Measurements from ENCODE around the gene CACNA1B. TPM values are rescaled to one million over a fixed set of nuclear protein-coding genes. Genes with fewer than 3 reads are reported as not detected.

The CACNA1B gene
- total and polyA plus RNA-seq, 8 donors = 0.15 to 0.34 (median 0.29) TPM; not detected in 1

DNA sequence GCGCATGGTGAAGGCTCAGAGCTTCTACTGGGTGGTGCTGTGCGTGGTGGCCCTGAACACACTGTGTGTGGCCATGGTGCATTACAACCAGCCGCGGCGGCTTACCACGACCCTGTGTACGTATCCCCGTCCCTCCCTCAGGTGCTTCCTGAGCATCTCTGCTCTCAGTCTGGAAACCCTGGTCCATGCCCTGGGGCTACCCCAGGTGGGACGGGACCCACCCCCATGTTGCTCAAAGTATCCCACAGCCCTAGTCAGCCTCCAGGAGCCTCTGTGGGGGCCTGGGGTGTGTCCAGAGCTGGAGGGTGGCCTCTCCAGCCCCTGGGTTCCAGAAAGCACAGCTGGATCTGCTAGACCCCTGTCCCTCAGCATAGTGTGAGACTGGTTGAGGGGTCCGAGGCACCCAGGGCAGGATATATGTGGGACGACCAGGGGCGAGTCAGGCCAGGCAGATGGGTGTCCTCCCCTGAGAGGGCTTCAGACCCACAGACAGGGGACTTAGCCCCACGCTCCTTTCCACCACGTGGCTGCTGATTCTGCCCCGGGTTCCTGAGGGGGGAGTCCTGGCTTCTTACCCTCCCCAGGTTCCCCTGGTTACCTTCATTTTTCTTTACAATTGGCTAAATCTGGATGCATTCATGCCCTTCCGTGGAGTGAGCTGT lies 94.0 kb downstream of the CACNA1B start:
- ATAC-seq = no peak
- peak in 1 of 4 donors; percentile 60 for DNase-seq
- Histone ChIP-seq H3K9me3 (no peaks in the 10 kb centered on the region), H3K4me1 (no peaks in the 10 kb centered on the region), H3K36me3 (no peaks in the 10 kb centered on the region), H3K27ac (no peak overlapping the region), H3K27me3 (peaks cover 0 to 37% of the 10 kb centered on the region in 2 donors), H3K4me3 (no peak overlapping the region)
- TF ChIP-seq, protein P1, sequence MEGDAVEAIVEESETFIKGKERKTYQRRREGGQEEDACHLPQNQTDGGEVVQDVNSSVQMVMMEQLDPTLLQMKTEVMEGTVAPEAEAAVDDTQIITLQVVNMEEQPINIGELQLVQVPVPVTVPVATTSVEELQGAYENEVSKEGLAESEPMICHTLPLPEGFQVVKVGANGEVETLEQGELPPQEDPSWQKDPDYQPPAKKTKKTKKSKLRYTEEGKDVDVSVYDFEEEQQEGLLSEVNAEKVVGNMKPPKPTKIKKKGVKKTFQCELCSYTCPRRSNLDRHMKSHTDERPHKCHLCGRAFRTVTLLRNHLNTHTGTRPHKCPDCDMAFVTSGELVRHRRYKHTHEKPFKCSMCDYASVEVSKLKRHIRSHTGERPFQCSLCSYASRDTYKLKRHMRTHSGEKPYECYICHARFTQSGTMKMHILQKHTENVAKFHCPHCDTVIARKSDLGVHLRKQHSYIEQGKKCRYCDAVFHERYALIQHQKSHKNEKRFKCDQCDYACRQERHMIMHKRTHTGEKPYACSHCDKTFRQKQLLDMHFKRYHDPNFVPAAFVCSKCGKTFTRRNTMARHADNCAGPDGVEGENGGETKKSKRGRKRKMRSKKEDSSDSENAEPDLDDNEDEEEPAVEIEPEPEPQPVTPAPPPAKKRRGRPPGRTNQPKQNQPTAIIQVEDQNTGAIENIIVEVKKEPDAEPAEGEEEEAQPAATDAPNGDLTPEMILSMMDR (IDR thresholded peaks at IDR 0.05) = no peak
- intact Hi-C loops (cut with DNase I) = no loop called here

DNA sequence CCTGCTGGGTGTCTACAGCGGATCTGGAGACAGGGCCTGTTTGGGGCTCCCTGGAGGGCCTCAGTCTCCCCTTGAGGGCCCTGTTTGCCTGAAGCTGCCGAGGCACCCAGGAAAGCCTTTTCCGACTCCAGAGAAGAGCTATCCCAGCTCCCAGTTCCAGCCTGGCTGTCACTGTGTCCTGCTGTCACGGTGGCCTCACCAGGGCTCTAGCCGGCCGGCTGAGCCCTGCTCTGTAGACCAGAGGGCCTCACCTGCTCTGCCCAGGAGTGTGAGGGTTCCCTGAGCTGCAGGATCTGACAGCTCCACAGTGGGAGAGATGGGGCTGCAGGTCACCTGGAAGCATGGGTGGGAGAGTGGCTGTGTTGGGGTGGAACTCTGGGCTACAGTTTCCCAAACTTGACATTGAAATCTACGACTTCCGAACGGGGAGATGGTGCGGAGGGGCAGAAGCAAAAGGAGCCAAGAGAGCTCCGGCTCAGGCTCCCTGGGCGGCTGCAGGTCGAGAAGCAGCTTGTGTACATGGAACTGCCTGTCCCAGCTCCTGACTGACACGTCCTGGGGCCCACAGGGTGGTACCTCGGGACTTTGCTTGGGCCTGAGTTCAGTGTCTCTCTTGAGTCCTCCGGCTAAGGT lies 94.9 kb downstream of the CACNA1B start:
- Histone ChIP-seq H3K4me1 (no peaks in the 10 kb centered on the region), H3K9me3 (no peaks in the 10 kb centered on the region), H3K27me3 (peaks cover 0 to 32% of the 10 kb centered on the region in 2 donors), H3K27ac (no peak overlapping the region), H3K4me3 (no peak overlapping the region), H3K36me3 (no peaks in the 10 kb centered on the region)
- intact Hi-C loops (cut with DNase I) = no loop called here
- ATAC-seq = no peak
- TF ChIP-seq, protein P1 (IDR thresholded peaks at IDR 0.05) = no peak
- peak in 1 of 4 donors; percentile 44 for DNase-seq

DNA sequence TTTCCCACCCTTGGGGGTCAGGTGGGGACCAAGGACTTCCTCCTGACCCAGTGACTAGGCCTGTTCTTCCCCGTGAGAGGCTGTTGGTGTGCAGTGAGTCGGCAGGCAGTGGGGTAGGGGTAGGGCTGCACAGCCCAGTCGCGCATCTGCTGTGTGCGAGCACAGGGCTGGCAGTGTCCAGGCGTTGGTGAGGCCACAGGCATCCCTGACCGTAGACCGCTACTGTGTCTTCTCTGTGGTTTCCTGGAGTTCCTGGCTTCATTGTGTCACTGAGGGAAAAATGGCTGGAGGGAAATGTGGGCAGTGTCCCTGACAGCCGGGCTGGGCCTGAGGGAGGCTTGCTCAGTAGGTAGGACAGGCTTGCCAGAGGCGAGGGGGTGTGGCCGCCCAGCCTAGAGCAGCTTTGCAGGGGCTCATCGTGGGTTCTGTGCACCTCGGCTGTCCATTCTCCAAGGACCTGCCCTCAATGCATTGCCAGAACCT lies 95.4 kb downstream of the CACNA1B start:
- H3K27ac ChIP-seq = no peak overlapping the region
- peak in 1 of 4 donors; percentile 45 for DNase-seq
- no peaks in the 10 kb centered on the region for H3K4me1 ChIP-seq
- H3K27me3 ChIP-seq = peaks cover 0 to 26% of the 10 kb centered on the region in 2 donors
- no peaks in the 10 kb centered on the region for H3K36me3 ChIP-seq
- ATAC-seq = no peak
- TF ChIP-seq, protein P1 (IDR thresholded peaks at IDR 0.05) = no peak
- no peak overlapping the region for H3K4me3 ChIP-seq
- intact Hi-C loops (cut with DNase I) = no loop called here
- H3K9me3 ChIP-seq = no peaks in the 10 kb centered on the region

DNA sequence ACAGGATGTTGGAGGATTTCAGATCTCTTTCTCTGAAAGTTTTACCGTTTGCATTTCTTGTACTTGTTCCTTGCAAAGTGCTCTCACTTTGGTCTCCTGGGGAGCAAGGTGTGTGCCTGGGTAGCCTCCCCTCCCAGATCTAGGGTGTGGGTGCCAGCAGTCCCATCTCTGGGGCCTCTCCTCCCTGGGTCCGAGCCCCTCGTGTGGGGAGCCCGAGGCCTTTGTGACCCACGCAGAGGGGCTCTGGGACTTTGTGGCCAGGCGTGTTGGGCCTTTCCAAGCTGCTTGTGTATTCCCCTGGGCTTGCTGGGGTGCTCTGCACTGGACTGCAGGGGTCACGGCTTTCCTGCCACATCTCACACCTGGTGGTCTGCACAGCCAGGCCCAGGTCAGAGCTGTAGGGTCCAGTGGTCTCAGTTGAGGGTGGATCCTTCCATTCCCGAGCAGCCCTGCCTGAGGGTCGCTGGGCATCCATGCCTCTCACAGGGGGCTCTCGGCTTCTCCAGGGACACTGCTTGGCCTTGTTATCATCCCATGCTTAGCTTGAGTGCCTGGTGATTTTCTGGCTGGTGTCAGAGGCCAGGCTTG lies 96.3 kb downstream of the CACNA1B start:
- Histone ChIP-seq H3K4me1 (no peaks in the 10 kb centered on the region), H3K27me3 (peaks cover 0 to 24% of the 10 kb centered on the region in 2 donors), H3K4me3 (no peak overlapping the region), H3K27ac (no peak overlapping the region), H3K36me3 (no peaks in the 10 kb centered on the region), H3K9me3 (no peaks in the 10 kb centered on the region)
- ATAC-seq (no peak), DNase-seq (peak in 1 of 4 donors; percentile 35)
- TF ChIP-seq, protein P1 (IDR thresholded peaks at IDR 0.05) = no peak
- intact Hi-C loops (cut with DNase I) = no loop called here

All from left lung (tissue), 10 donors.